GM12891 (cell line): Measurements from ENCODE around the gene NOL7.
A peak's percentile ranks its signal among the peaks of the same experiment; 100 is the strongest.

ENCODE experiments used
- DNase-seq: peaks from one replicate; pipeline ENCODE4 v3.0.0; 2011; ENCODE audit warnings: low spot score; ENCODE audit not compliant: insufficient read length
- FAIRE-seq: peaks from 2 replicates; lab custom pipeline; 2011; peaks lifted over from hg19 to GRCh38; lab: Jason Lieb, UNC
- PAX5 ChIP-seq: IDR thresholded peaks from 2 replicates; pipeline ENCODE4 v1.6.1; 2011; ENCODE audit warnings: low read length, moderate library complexity, mild to moderate bottlenecking; ENCODE audit not compliant: insufficient read depth, severe bottlenecking
- POLR2A ChIP-seq: IDR thresholded peaks from 2 replicates; pipeline ENCODE4 v1.6.1; 2011; ENCODE audit warnings: low read depth, low read length, control low read depth
- POLR2AphosphoS5 ChIP-seq: IDR thresholded peaks from 2 replicates; pipeline ENCODE4 v1.6.1; 2011; ENCODE audit warnings: low read depth, low read length, control low read depth
- POU2F2 ChIP-seq: IDR thresholded peaks from 2 replicates; pipeline ENCODE4 v1.6.1; 2011; ENCODE audit warnings: low read depth, mild to moderate bottlenecking, control low read depth, low read length, moderate library complexity
- SPI1 ChIP-seq: IDR thresholded peaks from 2 replicates; pipeline ENCODE4 v1.6.1; 2011; ENCODE audit warnings: low read depth, low read length, control low read depth
- TAF1 ChIP-seq: IDR thresholded peaks from 2 replicates; pipeline ENCODE4 v1.6.1; 2011; ENCODE audit warnings: low read depth, low read length, control low read depth

The NOL7 gene

GRCh38 chr6:13663986-13664385 is 48.9 kb downstream of the NOL7 start:
- TF ChIP-seq POLR2AphosphoS5 (no peak), POLR2A (no peak)
- no peak for DNase-seq
- no peak for FAIRE-seq

- TF ChIP-seq POU2F2: no peak
- no peak for TF ChIP-seq POLR2A
- no peak for TF ChIP-seq PAX5
- no peak for TF ChIP-seq POLR2AphosphoS5
- TF ChIP-seq TAF1: no peak
- no peak for TF ChIP-seq SPI1
- DNase-seq (no peak), FAIRE-seq (no peak)
Observed at GRCh38 chr6:13664703-13665352, 49.7 kb downstream of the NOL7 start.

GRCh38 chr6:13666194-13667105 is 51.3 kb downstream of the NOL7 start:
- TF ChIP-seq POLR2AphosphoS5: no peak
- no peak for DNase-seq

GRCh38 chr6:13667655-13668054 is 52.5 kb downstream of the NOL7 start:
- no peak for DNase-seq
- FAIRE-seq: no peak
- TF ChIP-seq POU2F2: no peak
- no peak for TF ChIP-seq POLR2A
- no peak for TF ChIP-seq SPI1
- TF ChIP-seq TAF1: no peak
- no peak for TF ChIP-seq PAX5
- TF ChIP-seq POLR2AphosphoS5: no peak

More at GRCh38 chr6:13666194-13667105, 51.3 kb downstream of the NOL7 start:
- FAIRE-seq: no peak

GRCh38 chr6:13668291-13668928 is 53.3 kb downstream of the NOL7 start:
- DNase-seq: no peak
- 0 out of 2 replicates have a peak, but pooled peaks have one; percentile 10 for TF ChIP-seq SPI1
- no peak for TF ChIP-seq POLR2A
- no peak for TF ChIP-seq PAX5
- no peak for TF ChIP-seq TAF1
- TF ChIP-seq POU2F2: no peak
- no peak for TF ChIP-seq POLR2AphosphoS5
- FAIRE-seq: no peak

GRCh38 chr6:13669476-13669875 is 54.3 kb downstream of the NOL7 start:
- FAIRE-seq (no peak), DNase-seq (no peak)
- TF ChIP-seq SPI1: no peak
- TF ChIP-seq POU2F2: no peak
- TF ChIP-seq POLR2A: no peak
